Chondrocyte (in vitro differentiated cells): ENCODE data around the gene SLCO4C1. TPM values are rescaled to one million over a fixed set of nuclear protein-coding genes. Genes with fewer than 3 reads are reported as not detected.
A peak's percentile ranks its signal among the peaks of the same experiment; 100 is the strongest.

Experiments used
- DNase-seq: peaks from one replicate; pipeline ENCODE4 v3.0.0; 2021; ENCODE audit warnings: mixed read lengths, low spot score
- H3K27ac Mint-ChIP-seq: one replicate; pipeline ENCODE4 v1.8.0; 2021; ENCODE audit warnings: mild to moderate bottlenecking, moderate library complexity, mixed read lengths; ENCODE audit not compliant: unreplicated experiment
- H3K27me3 Mint-ChIP-seq: 2 replicates; pipeline ENCODE4 v1.8.0; 2021; ENCODE audit warnings: low read depth, mixed read lengths
- H3K36me3 Mint-ChIP-seq: 2 replicates; pipeline ENCODE4 v1.8.0; 2021; ENCODE audit warnings: low read depth, mixed read lengths
- H3K4me1 Mint-ChIP-seq: 2 replicates; pipeline ENCODE4 v1.8.0; 2021; ENCODE audit warnings: low read depth, mild to moderate bottlenecking, mixed read lengths
- H3K4me3 Mint-ChIP-seq: one replicate; pipeline ENCODE4 v1.8.0; 2021; ENCODE audit warnings: mild to moderate bottlenecking, moderate library complexity, mixed read lengths; ENCODE audit not compliant: unreplicated experiment
- H3K9me3 Mint-ChIP-seq: 2 replicates; pipeline ENCODE4 v1.8.0; 2021; ENCODE audit warnings: low read depth, mixed read lengths
- total RNA-seq: library from RNA; stranded (reverse); gene quantifications from 3 replicates; pipeline ENCODE4 v1.2.1, GENCODE V29; 2021
- TF ChIP-seq, protein P1 (sequence below): fragments of 200-600 bp; sonication (generic); IDR thresholded peaks from 2 replicates; pipeline ENCODE4 v1.5.0; 2021; ENCODE audit warnings: antibody characterized with exemption, mild to moderate bottlenecking, moderate library complexity

Gene SLCO4C1
- total RNA-seq, 1 donor from 2014 or later, result 0.15 TPM

GRCh38 chr5:102295534-102296177, 428 bp downstream of the SLCO4C1 start:
- Mint-ChIP-seq H3K36me3 (no peaks in the 10 kb centered on the region), H3K9me3 (no peaks in the 10 kb centered on the region), H3K4me1 (peaks cover 19% of the 10 kb centered on the region), H3K27ac (no peak overlapping the region), H3K4me3 (peak overlapping the region; percentile 79), H3K27me3 (peaks cover 10% of the 10 kb centered on the region)
- no peak for DNase-seq
- TF ChIP-seq, protein P1, sequence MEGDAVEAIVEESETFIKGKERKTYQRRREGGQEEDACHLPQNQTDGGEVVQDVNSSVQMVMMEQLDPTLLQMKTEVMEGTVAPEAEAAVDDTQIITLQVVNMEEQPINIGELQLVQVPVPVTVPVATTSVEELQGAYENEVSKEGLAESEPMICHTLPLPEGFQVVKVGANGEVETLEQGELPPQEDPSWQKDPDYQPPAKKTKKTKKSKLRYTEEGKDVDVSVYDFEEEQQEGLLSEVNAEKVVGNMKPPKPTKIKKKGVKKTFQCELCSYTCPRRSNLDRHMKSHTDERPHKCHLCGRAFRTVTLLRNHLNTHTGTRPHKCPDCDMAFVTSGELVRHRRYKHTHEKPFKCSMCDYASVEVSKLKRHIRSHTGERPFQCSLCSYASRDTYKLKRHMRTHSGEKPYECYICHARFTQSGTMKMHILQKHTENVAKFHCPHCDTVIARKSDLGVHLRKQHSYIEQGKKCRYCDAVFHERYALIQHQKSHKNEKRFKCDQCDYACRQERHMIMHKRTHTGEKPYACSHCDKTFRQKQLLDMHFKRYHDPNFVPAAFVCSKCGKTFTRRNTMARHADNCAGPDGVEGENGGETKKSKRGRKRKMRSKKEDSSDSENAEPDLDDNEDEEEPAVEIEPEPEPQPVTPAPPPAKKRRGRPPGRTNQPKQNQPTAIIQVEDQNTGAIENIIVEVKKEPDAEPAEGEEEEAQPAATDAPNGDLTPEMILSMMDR, result no peak

DNA sequence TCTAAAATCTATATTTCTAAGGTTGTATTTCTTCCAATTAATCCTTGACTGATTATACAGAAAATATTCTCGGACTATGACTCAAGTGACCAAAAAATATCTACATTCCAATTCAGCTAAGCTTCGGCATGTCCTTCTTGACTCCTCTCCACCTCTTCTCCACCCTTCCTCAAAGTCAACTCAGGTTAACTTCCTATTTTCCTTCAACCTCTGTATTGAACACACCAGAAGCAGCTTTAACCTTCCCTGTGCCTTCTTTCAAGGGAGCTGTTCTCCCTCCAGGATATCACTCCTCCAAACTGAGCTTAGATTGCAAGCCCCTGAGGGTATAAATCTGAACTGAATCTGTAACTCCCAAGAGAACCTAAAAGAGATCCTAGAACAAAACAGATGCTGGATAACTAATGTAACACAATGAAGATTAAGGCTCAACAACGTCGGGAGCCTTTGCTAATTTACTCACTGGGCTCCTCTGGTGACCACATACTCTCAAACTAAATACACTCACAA, 1.1 kb downstream of the SLCO4C1 start:
- peak overlapping the region; percentile 79 for H3K4me3 Mint-ChIP-seq
- no peak for DNase-seq
- H3K27me3 Mint-ChIP-seq, result peaks cover 10% of the 10 kb centered on the region
- H3K36me3 Mint-ChIP-seq, result no peaks in the 10 kb centered on the region
- H3K9me3 Mint-ChIP-seq, result no peaks in the 10 kb centered on the region
- H3K4me1 Mint-ChIP-seq, result peaks cover 19% of the 10 kb centered on the region
- TF ChIP-seq, protein P1, result no peak
- no peak overlapping the region for H3K27ac Mint-ChIP-seq

DNA sequence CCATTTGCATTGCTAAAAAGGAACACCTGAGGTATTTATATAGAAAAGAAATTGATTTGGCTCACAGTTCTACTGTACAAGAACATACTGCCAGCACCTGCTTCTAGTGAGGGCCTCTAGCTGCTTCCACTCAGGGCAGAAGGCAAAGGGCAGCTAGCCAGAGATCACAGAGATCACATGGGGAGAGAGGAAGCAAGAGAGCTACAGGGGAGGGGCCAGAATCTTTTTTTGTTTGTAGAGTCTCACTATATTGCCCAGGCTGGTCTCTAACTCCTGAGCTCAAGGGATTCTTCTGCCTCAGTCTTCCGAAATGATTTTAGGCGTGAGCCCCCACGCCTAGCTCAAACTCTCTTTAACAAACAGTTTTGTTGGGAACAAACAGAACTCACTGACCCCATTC, 6.1 kb downstream of the SLCO4C1 start:
- no peak overlapping the region for H3K27ac Mint-ChIP-seq

DNA sequence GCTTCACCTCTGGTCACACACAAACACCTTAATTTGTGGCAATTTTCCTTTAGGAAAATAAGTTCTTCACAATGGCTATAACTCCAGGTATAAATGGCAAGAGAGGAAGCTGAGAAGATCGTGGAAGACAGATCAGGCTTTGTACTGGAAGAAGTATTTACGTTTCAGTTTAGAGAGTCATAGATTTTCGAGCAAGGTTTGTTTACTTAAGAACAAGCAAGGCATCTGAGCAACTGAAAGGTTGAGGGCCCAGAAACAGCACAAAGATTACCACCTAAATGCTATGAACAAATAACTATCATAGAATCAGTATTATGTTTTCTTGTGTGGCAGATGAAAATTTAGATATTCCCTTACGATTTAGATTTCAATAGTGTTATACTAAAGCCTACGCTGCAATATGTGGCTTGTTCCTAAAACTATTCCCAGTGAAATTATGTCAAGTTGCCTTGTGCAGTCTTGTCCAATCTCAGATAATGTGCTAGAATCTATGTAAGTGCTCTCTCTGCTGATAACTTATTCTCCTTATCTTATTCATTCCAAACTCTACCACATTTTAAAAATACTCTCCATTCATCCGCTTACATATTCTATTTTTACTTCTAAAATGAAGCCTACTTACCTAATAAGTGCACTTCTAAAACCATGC, 6.7 kb downstream of the SLCO4C1 start:
- Mint-ChIP-seq H3K27ac (no peak overlapping the region), H3K9me3 (no peaks in the 10 kb centered on the region), H3K4me1 (no peaks in the 10 kb centered on the region), H3K36me3 (no peaks in the 10 kb centered on the region), H3K27me3 (no peaks in the 10 kb centered on the region), H3K4me3 (no peak overlapping the region)
- DNase-seq, result no peak
- TF ChIP-seq, protein P1, result no peak

More for the DNA sequence above, 6.1 kb downstream of the SLCO4C1 start:
- H3K27me3 Mint-ChIP-seq, result peaks cover 3% of the 10 kb centered on the region
- no peak for DNase-seq
- peaks cover 2% of the 10 kb centered on the region for H3K4me1 Mint-ChIP-seq
- no peaks in the 10 kb centered on the region for H3K9me3 Mint-ChIP-seq
- TF ChIP-seq, protein P1, result no peak
- no peak overlapping the region for H3K4me3 Mint-ChIP-seq
- no peaks in the 10 kb centered on the region for H3K36me3 Mint-ChIP-seq

DNA sequence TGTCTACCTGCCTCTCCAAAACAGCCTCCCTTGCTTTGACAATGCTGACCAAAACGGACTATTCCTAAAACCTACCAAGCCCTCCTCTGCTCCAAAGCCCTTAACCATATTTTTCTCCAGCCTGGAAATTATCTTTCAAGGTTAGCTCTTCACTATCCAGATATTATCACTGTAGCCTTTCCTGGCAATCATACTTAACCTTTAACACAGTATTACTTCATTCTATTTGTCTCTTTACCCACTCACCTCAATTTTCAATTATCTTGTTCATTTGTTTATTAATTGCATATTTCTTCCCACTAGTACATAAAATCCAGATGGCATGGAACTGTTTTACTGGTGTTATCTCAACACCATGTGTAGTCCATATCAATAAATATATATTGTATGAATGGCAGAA, 7.5 kb downstream of the SLCO4C1 start:
- H3K27me3 Mint-ChIP-seq, result no peaks in the 10 kb centered on the region
- H3K9me3 Mint-ChIP-seq, result no peaks in the 10 kb centered on the region
- no peak overlapping the region for H3K4me3 Mint-ChIP-seq
- DNase-seq, result no peak
- no peaks in the 10 kb centered on the region for H3K36me3 Mint-ChIP-seq
- H3K4me1 Mint-ChIP-seq, result no peaks in the 10 kb centered on the region
- TF ChIP-seq, protein P1, result no peak
- no peak overlapping the region for H3K27ac Mint-ChIP-seq
